H9 (cell line): ENCODE measurements around the gene MEI4. TPM values are rescaled to one million over a fixed set of nuclear protein-coding genes. Genes with fewer than 3 reads are reported as not detected.

Experiments
- DNase-seq: peaks from one replicate; pipeline ENCODE4 v3.0.0-alpha.2; 2017
- H2AFZ ChIP-seq: one replicate; pipeline ENCODE4 v1.6.1; 2013; ENCODE audit warnings: mild to moderate bottlenecking, low read length, control low read depth, moderate library complexity
- H2AK5ac ChIP-seq: 2 replicates; pipeline ENCODE4 v1.6.1; 2013; ENCODE audit warnings: low read length, control low read depth, mixed read lengths; ENCODE audit not compliant: insufficient read length
- H2BK120ac ChIP-seq: one replicate; pipeline ENCODE4 v1.6.1; 2013; ENCODE audit warnings: low read depth, mild to moderate bottlenecking, low read length, control low read depth, inconsistent platforms; ENCODE audit not compliant: poor library complexity, severe bottlenecking
- H2BK12ac ChIP-seq: 2 replicates; pipeline ENCODE4 v1.6.1; 2013; ENCODE audit warnings: low read length, control low read depth, mixed read lengths, low read depth; ENCODE audit not compliant: insufficient read length
- H2BK15ac ChIP-seq: 2 replicates; pipeline ENCODE4 v1.6.1; 2013; ENCODE audit warnings: low read depth, low read length, control low read depth
- H2BK20ac ChIP-seq: one replicate; pipeline ENCODE4 v1.6.1; 2013; ENCODE audit warnings: low read depth, mild to moderate bottlenecking, low read length, control low read depth, inconsistent platforms; ENCODE audit not compliant: poor library complexity, severe bottlenecking
- H2BK5ac ChIP-seq: 2 replicates; pipeline ENCODE4 v1.6.1; 2013; ENCODE audit warnings: low read length, control low read depth, mixed read lengths; ENCODE audit not compliant: insufficient read length
- H3K14ac ChIP-seq: 2 replicates; pipeline ENCODE4 v1.6.1; 2013; ENCODE audit warnings: low read length, control low read depth; ENCODE audit not compliant: insufficient read depth
- H3K18ac ChIP-seq: 2 replicates; pipeline ENCODE4 v1.6.1; 2013; ENCODE audit warnings: low read depth, mild to moderate bottlenecking, mixed read lengths, low read length, control low read depth; ENCODE audit not compliant: insufficient read length
- H3K23ac ChIP-seq: 2 replicates; pipeline ENCODE4 v1.6.1; 2013; ENCODE audit warnings: low read length, control low read depth, mixed read lengths, low read depth; ENCODE audit not compliant: insufficient read length
- H3K23me2 ChIP-seq: 2 replicates; pipeline ENCODE4 v1.6.1; 2013; ENCODE audit warnings: low read depth, mild to moderate bottlenecking, mixed read lengths, low read length, control low read depth; ENCODE audit not compliant: insufficient read length, poor library complexity, severe bottlenecking
- H3K27ac ChIP-seq: 2 replicates; pipeline ENCODE4 v1.5.1; 2013; ENCODE audit warnings: low read length, control low read depth, mixed read lengths, low read depth; ENCODE audit not compliant: insufficient read length
- H3K27me3 ChIP-seq: 2 replicates; pipeline ENCODE4 v1.6.1; 2013; ENCODE audit warnings: low read length, control low read depth, inconsistent platforms; ENCODE audit not compliant: insufficient read depth
- H3K4ac ChIP-seq: 2 replicates; pipeline ENCODE4 v1.6.1; 2013; ENCODE audit warnings: low read depth, mild to moderate bottlenecking, control low read depth, inconsistent platforms, low read length, moderate library complexity
- H3K4me1 ChIP-seq: 2 replicates; pipeline ENCODE4 v1.6.1; 2013; ENCODE audit warnings: low read length, control low read depth, inconsistent platforms; ENCODE audit not compliant: insufficient read depth
- H3K4me2 ChIP-seq: 2 replicates; pipeline ENCODE4 v1.6.1; 2013; ENCODE audit warnings: low read length, control low read depth, mixed read lengths; ENCODE audit not compliant: insufficient read length, insufficient read depth
- H3K56ac ChIP-seq: 2 replicates; pipeline ENCODE4 v1.6.1; 2013; ENCODE audit warnings: low read depth, mild to moderate bottlenecking, mixed read lengths, low read length, control low read depth; ENCODE audit not compliant: insufficient read length
- H3K79me1 ChIP-seq: 2 replicates; pipeline ENCODE4 v1.6.1; 2013; ENCODE audit warnings: low read depth, mild to moderate bottlenecking, moderate library complexity, low read length, control low read depth, inconsistent platforms; ENCODE audit not compliant: insufficient read depth, poor library complexity, severe bottlenecking
- H3K79me2 ChIP-seq: 2 replicates; pipeline ENCODE4 v1.6.1; 2013; ENCODE audit warnings: low read length, control low read depth, inconsistent platforms; ENCODE audit not compliant: insufficient read depth
- H3K9ac ChIP-seq: 2 replicates; pipeline ENCODE4 v1.6.1; 2013; ENCODE audit warnings: low read length, control low read depth, mixed read lengths; ENCODE audit not compliant: insufficient read length; ENCODE audit errors: extremely low read depth
- H3K9me3 ChIP-seq: one replicate; pipeline ENCODE4 v1.6.1; 2013; ENCODE audit warnings: low read depth, low read length, inconsistent platforms; ENCODE audit not compliant: control insufficient read depth
- H3T11ph ChIP-seq: one replicate; pipeline ENCODE4 v1.6.1; 2013; ENCODE audit warnings: mild to moderate bottlenecking, low read length, control low read depth, inconsistent platforms
- H4K20me1 ChIP-seq: one replicate; pipeline ENCODE4 v1.6.1; 2013; ENCODE audit not compliant: control insufficient read depth, insufficient read length, insufficient read depth
- H4K5ac ChIP-seq: 2 replicates; pipeline ENCODE4 v1.6.1; 2013; ENCODE audit warnings: low read depth, mild to moderate bottlenecking, mixed read lengths, low read length, control low read depth; ENCODE audit not compliant: insufficient read length
- H4K8ac ChIP-seq: replicated peaks from 2 replicates; pipeline ENCODE4 v1.6.1; 2013; ENCODE audit warnings: low read length, control low read depth, mixed read lengths, low read depth; ENCODE audit not compliant: insufficient read length
- H4K91ac ChIP-seq: 2 replicates; pipeline ENCODE4 v1.6.1; 2013; ENCODE audit warnings: low read depth, mild to moderate bottlenecking, moderate library complexity, mixed read lengths, low read length, control low read depth; ENCODE audit not compliant: insufficient read length
- H3K27ac Mint-ChIP-seq, 3 experiments: 2 replicates in 2 of 3; 3 replicates in 1 of 3; pipeline ENCODE4 v1.8.0; 2020 to 2021; ENCODE audit warnings: mixed read lengths in 3 of 3, mild to moderate bottlenecking in 1 of 3, moderate library complexity in 1 of 3
- H3K27me3 Mint-ChIP-seq: 2 replicates; pipeline ENCODE4 v1.8.0; 2021; ENCODE audit warnings: low read depth, mild to moderate bottlenecking, moderate library complexity, mixed read lengths
- H3K36me3 Mint-ChIP-seq, 3 experiments: 2 replicates in 2 of 3; 3 replicates in 1 of 3; pipeline ENCODE4 v1.8.0; 2020 to 2021; ENCODE audit warnings: low read depth in 3 of 3, mixed read lengths in 3 of 3; ENCODE audit not compliant: insufficient read depth in 1 of 3
- H3K4me1 Mint-ChIP-seq, 2 experiments: 2 replicates each; pipeline ENCODE4 v1.8.0; 2020; ENCODE audit warnings: mixed read lengths in 2 of 2
- H3K4me3 Mint-ChIP-seq, 2 experiments: 2 replicates in 1 of 2; 3 replicates in 1 of 2; pipeline ENCODE4 v1.8.0; 2020 to 2021; ENCODE audit warnings: mild to moderate bottlenecking in 2 of 2, mixed read lengths in 2 of 2, moderate library complexity in 1 of 2
- H3K9me3 Mint-ChIP-seq, 2 experiments: 2 replicates in 1 of 2; 3 replicates in 1 of 2; pipeline ENCODE4 v1.8.0; 2020; ENCODE audit warnings: mild to moderate bottlenecking in 2 of 2, mixed read lengths in 2 of 2, moderate library complexity in 1 of 2
- CTCF ChIP-seq: fragments of 200-600 bp; sonication (generic); conservative IDR thresholded peaks from 3 replicates; pipeline ENCODE4 v1.8.0; 2021; ENCODE audit warnings: antibody characterized with exemption, mild to moderate bottlenecking
- WGBS: extraction: QIAGEN DNeasy Blood & Tissue Kit; methylation state at CpG from one replicate; pipeline ENCODE4 v1.1.7; 2013; ENCODE audit warnings: missing lambda C conversion rate, low lambda C conversion rate, mixed read lengths; ENCODE audit not compliant: insufficient read length; ENCODE audit errors: extremely low coverage; 5-methylcytosine and 5-hydroxymethylcytosine counted together
- total RNA-seq: library from RNA; stranded (reverse); gene quantifications from 2 replicates; pipeline ENCODE4 v1.2.1, GENCODE V29; 2021

The MEI4 gene
- total RNA-seq, 1 experiment from 2014 or later = 0.55 TPM

- H3K4me1 Mint-ChIP-seq = no peaks in the 10 kb centered on the region
- no peaks in the 10 kb centered on the region for H3K79me2 ChIP-seq
- H3K4me2 ChIP-seq = no peak overlapping the region
- H2BK12ac ChIP-seq = no peak overlapping the region
- H4K5ac ChIP-seq = no peak overlapping the region
- no peak overlapping the region for H3K27ac Mint-ChIP-seq
- H3K23me2 ChIP-seq = no peaks in the 10 kb centered on the region
- H3K56ac ChIP-seq = no peak overlapping the region
- no peak for DNase-seq
- no peak overlapping the region for H2BK5ac ChIP-seq
- TF ChIP-seq CTCF = no peak
- no CpG with 5 or more reads among the region's 4 CpGs for WGBS
- H4K8ac ChIP-seq = no peak overlapping the region
- H3K23ac ChIP-seq = no peak overlapping the region
- no peaks in the 10 kb centered on the region for H3K79me1 ChIP-seq
- no peak overlapping the region for H2BK20ac ChIP-seq
- H3K4ac ChIP-seq = no peak overlapping the region
- H3K27ac ChIP-seq = no peak overlapping the region
- peaks cover 9 to 20% (median 10%) of the 10 kb centered on the region in 3 experiments; a peak in 6 of 7 replicates for H3K36me3 Mint-ChIP-seq
- H3K18ac ChIP-seq = no peak overlapping the region
- H3K9me3 ChIP-seq = no peaks in the 10 kb centered on the region
- no peak overlapping the region for H2AK5ac ChIP-seq
- no peaks in the 10 kb centered on the region for H3K27me3 ChIP-seq
- H3K27me3 Mint-ChIP-seq = 0 out of 2 replicates have a peak, but pooled peaks cover 2% of the 10 kb centered on the region
- no peak overlapping the region for H2BK15ac ChIP-seq
- H4K20me1 ChIP-seq = no peaks in the 10 kb centered on the region
- H3K14ac ChIP-seq = no peak overlapping the region
- no peak overlapping the region for H2AFZ ChIP-seq
- H3K9ac ChIP-seq = no peak overlapping the region
- H3K9me3 Mint-ChIP-seq = peaks cover 31% of the 10 kb centered on the region in 2 experiments
- H3K4me3 Mint-ChIP-seq = no peak overlapping the region
- no peaks in the 10 kb centered on the region for H3K4me1 ChIP-seq
- H2BK120ac ChIP-seq = no peak overlapping the region
- no peak overlapping the region for H4K91ac ChIP-seq
- H3T11ph ChIP-seq = no peak overlapping the region
These were observed 309.2 kb downstream of the MEI4 start for GRCh38 chr6:77962070-77962469.
